GM19099 (cell line): ENCODE results near the gene PAK5.

Experiments used
- POLR2A ChIP-seq: IDR thresholded peaks from 3 replicates; pipeline ENCODE4 v1.6.1; 2011; ENCODE audit warnings: low read depth; ENCODE audit not compliant: insufficient read length; ENCODE audit errors: extremely low read depth

Gene PAK5

GRCh38 chr20:9810738-9811137 is 28.1 kb downstream of the PAK5 start:
- no peak for TF ChIP-seq POLR2A

GRCh38 chr20:9809271-9809670 is 29.6 kb downstream of the PAK5 start:
- TF ChIP-seq POLR2A, result no peak

GRCh38 chr20:9808166-9808565 is 30.7 kb downstream of the PAK5 start:
- TF ChIP-seq POLR2A, result no peak

- no peak for TF ChIP-seq POLR2A
Observed at GRCh38 chr20:9807136-9807535, 31.7 kb downstream of the PAK5 start.

GRCh38 chr20:9800421-9800820 is 38.5 kb downstream of the PAK5 start:
- no peak for TF ChIP-seq POLR2A

- TF ChIP-seq POLR2A, result no peak
Observed at GRCh38 chr20:9794831-9795230, 44.0 kb downstream of the PAK5 start.

GRCh38 chr20:9792674-9793073 is 46.2 kb downstream of the PAK5 start:
- no peak for TF ChIP-seq POLR2A

- no peak for TF ChIP-seq POLR2A
Observed at GRCh38 chr20:9789131-9789530, 49.7 kb downstream of the PAK5 start.

GRCh38 chr20:9775176-9775575 is 63.7 kb downstream of the PAK5 start:
- TF ChIP-seq POLR2A, result no peak

GRCh38 chr20:9769954-9770353 is 68.9 kb downstream of the PAK5 start:
- no peak for TF ChIP-seq POLR2A

- TF ChIP-seq POLR2A, result no peak
Observed at GRCh38 chr20:9761476-9761875, 77.4 kb downstream of the PAK5 start.

GRCh38 chr20:9759392-9759791 is 79.5 kb downstream of the PAK5 start:
- no peak for TF ChIP-seq POLR2A

- TF ChIP-seq POLR2A, result no peak
Observed at GRCh38 chr20:9758752-9759151, 80.1 kb downstream of the PAK5 start.

GRCh38 chr20:9756660-9757059 is 82.2 kb downstream of the PAK5 start:
- no peak for TF ChIP-seq POLR2A

GRCh38 chr20:9755301-9755700 is 83.6 kb downstream of the PAK5 start:
- no peak for TF ChIP-seq POLR2A

- no peak for TF ChIP-seq POLR2A
Observed at GRCh38 chr20:9744551-9744950, 94.3 kb downstream of the PAK5 start.

GRCh38 chr20:9743871-9744270 is 95.0 kb downstream of the PAK5 start:
- no peak for TF ChIP-seq POLR2A

GRCh38 chr20:9742821-9743220 is 96.1 kb downstream of the PAK5 start:
- no peak for TF ChIP-seq POLR2A
